MV-4-11 (cell line): Measurements from ENCODE around the gene NAT8.
"Not testable (repeated sequence)": the region's sequence is repeated elsewhere in the genome, so short reads cannot be mapped to it uniquely, and the experiment has no call there.

Experiments used
- DNase-seq: peaks from one replicate; lab custom pipeline; 2025; lab: John Stamatoyannopoulos, UW

The NAT8 gene, protein sequence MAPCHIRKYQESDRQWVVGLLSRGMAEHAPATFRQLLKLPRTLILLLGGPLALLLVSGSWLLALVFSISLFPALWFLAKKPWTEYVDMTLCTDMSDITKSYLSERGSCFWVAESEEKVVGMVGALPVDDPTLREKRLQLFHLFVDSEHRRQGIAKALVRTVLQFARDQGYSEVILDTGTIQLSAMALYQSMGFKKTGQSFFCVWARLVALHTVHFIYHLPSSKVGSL

DNA sequence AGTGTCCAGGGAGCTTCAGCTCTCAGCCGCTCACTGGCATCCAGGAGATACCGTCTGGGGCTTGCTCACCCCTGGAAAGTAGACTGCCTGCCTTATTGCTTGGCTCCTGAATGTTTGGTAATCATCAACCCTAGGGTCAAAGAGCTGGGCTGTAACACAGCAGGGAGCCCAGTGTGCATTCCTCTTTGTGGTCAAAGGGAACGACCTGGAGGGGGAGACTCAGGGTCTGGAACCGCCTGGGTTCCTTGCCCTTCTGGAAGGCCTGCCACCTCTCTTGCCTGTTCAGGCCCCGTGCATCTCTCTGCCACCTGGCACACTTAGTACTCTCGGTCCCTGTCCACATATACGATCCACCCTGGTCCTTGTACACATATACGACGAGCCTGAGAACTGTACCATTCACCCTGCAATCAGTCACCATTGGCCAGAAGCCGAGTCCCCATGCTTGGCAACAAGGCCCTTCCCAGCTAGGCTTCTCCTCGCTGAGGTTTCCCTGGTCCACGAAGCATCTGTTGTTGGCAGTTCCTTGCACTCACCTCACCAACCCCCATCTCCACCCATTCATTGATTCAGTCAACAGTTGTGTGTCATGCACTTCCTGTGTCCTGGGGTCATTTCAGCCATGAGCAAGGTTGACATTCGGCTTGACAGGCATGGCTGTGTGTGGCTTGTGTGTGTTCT is at the start of gene NAT8:
Gene NAT8, minus strand, starts transcription at position 85 of the 681 bp plus-strand sequence. CDS start 794 bp downstream, outside the sequence.
- no peak for DNase-seq

DNA sequence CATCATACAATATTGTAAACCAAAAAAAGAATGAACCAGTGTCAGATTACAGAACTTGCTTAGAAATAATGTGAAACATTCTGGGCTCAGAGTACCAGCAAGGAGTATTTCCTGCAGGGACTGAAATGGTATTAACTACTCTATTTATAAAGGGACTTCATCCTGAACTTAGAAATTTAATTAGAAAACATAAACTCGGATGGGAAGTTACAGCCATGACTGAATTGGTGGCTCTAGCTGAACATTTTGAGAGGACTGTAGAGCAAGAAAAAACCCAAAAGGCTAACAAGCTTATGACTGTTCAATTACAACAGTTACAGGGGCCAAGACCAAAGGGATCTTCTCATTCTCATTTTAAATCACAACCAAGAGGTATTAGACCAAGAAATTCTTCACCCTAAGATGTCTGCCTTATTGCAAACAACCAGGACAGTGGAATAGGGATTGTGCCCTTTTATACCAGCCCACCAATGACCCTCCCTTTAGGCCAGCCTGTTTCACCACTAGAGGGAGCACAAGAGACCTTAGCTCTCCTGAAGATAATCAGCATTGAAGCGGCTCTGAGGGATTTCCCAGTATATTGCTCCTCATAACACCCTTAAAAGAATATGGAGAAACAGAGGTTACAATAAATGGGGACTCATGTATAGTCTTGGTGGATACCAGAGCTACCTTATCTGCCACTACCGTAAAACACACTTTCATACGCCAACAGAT is 48.3 kb upstream of the NAT8 start:
- peak; percentile 31 for DNase-seq

DNA sequence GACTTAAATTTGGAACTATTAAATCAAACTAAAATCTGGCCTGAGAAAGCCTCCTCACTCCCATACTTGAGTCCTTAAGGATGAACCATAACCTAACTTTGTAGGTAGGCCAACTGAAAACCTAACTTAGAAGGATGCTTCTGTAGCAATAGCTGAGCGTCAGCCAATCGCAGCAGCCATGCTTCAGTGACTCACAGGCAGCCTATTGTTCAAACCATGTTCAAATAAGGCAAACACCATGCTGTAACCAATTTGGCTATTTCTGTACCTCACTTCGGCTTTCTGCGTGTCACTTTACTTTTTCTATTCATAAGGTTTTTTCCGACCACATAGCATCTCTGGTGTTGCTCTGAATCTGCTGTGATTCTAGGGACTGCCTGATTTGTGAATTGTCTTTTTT is 46.3 kb upstream of the NAT8 start:
- peak; percentile 29 for DNase-seq

DNA sequence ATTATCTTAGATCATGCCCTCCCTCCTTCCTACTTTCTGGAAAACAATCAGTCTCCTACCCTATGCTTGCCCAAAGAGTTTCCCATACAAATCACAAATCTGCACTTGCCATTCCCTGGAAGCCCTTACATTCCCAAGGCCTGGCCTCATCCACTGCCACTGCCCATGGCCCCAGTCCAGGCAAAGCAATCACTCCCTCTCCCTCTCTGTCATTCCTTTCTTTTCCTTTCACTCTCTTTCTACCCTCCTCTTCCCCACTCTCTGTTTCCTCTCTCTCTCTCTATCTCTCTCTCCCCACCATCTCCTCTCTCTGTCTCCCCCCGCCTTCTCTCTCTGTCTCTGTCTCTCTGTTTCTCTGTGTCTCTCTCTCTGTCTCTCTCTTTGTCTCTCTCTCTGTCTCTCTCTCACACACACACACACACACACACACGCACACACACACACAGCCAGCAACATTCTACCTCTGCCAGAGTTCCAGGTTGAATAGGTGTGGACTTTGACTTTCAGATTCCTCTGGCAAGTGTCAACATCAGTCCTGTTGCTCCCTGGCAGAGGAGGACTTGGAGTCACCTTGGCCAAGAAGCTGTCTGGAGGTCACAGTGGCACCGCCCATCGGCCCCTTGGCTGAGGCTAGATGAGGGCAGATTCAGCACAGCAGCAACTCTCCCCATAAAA is 43.7 kb upstream of the NAT8 start:
- DNase-seq, result no peak

DNA sequence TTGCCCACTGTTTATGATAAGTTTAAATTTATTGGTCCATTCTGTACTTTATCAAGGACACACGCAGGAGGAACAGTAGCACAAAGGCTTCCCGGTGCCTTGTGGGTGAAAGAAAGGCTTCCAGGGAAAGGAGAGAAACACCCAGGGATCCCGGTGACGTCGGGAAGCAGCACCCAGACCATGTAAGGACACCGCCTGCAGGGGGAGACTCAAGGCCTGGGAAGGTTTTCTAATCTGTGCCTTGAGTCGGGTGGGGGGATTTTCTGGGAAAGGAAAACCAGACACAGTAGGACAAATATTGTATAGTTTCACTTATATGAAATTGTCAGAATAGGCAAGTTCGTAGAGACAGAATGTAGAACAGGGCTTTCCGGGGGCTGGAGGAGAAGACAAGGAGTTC is 42.7 kb upstream of the NAT8 start:
- DNase-seq, result not testable (repeated sequence)

DNA sequence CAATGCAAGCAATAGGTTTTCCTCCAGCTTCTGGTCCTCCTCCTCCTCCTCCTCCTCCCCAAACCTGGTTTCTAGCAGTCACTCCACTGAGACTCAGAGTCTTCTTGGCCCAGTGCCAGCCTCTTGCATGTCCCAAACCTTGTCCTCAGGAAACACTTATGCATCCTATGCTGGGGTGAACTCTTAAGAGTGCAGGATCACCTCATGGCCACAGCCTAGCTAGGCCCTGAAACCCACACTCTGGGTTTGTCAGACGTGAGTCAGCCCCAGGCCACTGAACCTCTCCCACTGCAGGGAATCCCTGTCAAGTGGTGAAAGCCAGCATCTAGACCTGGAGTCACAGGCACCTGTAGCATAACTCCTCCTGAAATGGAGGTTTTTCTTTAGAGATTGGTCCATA is 42.1 kb upstream of the NAT8 start:
- DNase-seq, result not testable (repeated sequence)

DNA sequence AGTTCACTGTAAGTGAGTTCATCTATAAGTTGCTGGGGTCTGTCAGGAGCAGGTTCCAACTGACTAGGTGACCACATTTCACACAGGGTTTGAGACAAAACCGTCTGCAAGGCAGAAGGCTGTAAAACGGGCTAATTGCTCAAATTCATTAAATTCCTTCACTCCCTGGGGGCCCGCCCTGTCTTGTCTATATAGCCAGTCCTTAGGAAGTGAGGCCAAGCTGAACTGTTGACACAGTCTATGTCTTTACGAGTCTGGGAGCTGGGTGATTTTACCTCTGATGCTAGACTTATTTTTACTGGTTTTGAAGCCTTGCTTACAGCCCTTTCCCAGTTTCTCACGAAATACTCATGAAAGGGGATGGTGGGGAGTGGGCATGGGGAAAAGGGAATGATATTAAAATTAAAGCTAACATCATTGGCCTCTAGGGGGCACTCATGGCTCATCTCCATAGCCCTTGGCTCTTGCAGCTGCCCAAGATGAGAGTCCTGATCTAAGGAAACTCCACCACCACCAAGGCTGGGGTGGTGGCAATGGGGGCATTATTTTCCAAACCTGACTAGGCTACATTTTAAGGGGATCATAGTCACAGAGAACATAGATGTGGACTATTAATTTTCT is 37.8 kb upstream of the NAT8 start:
- DNase-seq, result peak; percentile 4

DNA sequence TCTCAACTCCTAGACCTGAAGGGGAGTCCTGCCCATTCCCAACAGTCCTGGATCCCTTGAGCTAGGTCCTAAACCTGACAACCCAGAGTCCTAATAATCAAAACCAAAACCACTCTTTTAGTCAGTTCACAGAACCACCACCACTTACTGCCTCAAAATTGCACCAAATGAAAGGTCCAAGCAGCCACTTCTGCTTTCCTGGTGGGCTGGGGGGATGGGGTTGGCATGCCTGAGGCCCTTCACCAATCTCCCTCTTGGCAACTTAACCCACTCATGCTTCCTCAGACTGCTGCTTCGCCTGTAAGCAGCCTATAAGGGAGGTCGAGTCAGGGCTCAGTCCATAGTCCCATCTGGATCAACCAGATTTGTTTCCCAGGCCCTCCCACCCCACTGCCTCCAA is 37.0 kb upstream of the NAT8 start:
- DNase-seq, result peak; percentile 57

DNA sequence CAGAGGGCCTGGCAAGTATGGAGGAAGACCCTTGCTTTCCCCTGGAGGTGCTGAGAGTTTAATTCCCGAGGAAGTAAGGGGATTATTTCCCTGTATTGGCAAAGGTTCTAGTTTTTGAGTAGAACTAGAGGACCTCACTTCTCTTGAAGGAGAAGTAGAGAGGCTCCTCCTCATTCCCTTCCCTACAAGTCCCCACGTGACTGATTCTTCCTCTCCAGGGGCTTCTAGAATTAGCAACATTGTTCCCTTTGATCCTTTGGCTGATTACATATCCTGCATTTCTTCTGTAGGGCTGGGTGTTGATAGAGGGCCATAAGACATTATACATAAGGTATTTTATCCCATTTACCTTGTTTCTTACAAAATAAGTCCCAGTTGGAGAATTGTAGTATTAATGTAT is 35.8 kb upstream of the NAT8 start:
- DNase-seq, result not testable (repeated sequence)

DNA sequence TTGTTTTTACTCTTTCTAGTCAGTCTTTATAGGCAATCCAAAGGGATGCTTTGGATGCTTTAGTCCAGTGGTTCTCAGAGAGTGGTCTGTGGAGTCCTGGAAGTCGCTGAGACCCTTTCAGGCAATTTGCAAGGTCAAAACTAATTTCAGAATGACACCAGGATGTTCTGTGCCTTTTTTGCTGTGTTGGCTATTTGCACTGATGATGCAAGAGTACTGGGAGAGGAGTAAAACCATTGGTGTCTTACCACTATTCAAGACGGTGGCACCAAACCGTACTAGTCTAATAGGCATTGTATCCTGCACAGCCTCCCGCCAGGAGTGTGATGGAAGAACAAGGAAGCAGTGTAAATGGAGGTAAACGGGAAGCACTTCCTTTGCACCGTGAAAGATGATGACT is 34.0 kb upstream of the NAT8 start:
- DNase-seq, result not testable (repeated sequence)

DNA sequence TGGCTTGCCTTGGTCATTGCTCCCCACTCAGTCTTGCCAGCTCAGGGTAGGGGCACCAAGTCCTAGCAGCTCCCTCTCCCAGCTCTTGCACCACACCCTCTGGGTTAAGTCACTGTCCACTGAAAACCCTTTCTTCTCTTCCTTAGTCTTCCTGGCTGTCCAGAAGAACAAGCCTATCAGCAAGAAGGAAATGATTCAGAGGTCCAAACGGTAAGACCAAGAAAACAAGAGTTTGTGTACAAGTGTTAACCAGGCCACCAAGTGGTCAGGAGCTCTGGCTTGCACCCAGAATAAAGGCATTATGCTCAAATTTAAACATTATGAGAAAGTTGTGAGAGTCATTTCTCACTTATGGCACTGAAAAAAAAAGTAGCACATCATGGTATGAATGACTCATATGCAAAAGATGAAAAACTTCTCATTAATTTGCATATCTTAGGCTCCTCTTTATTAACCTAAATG is 32.5 kb upstream of the NAT8 start:
- DNase-seq, result not testable (repeated sequence)

DNA sequence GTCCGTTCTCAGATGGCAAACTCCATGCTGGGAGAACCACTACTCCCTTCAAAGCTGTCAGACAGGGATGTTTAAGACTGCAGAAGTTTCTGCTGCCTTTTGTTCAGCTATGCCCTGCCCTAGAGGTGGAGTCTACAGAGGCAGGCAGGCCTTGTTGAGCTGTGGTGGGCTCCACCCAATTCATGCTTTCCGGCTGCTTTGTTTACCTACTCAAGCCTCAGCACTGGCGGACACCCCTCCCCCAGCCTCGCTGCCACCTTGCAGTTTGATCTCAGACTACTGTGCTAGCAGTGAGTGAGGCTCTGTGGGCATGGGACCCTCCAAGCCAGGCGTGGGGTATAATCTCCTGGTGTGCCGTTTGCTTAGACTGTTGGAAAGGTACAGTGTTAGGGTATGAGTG is 27.8 kb upstream of the NAT8 start:
- not testable (repeated sequence) for DNase-seq

DNA sequence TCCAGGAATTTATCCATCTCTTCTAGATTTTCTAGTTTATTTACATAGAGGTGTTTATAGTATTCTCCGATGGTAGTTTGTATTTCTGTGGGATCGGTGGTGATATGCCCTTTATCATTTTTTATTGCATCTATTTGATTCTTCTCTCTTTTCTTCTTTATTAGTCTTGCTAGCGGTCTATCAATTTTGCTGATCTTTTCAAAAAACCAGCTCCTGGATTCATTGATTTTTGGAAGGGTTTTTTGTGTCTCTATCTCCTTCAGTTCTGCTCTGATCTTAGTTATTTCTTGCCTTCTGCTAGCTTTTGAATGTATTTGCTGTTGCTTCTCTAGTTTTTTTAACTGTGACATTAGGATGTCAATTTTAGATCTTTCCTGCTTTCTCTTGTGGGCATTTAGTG is 25.0 kb upstream of the NAT8 start:
- not testable (repeated sequence) for DNase-seq

DNA sequence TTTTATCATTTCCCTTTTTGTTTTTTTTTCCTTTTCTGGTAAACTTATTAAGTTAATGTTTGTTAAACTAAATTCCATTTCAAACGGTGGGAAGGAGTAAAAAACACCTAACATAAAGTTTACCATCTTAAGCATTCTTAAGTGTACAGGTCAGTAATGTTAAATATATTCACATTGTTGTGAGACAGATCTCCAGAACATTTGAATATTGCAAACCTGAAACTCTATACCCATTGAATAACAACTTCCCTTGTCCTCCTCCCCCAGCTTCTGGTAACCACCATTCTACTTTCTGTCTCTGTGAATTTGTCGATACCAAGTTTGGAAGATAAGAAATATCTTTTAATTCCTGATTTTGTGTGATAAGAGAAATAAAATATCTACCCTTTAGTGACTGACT is 12.0 kb upstream of the NAT8 start:
- no peak for DNase-seq

DNA sequence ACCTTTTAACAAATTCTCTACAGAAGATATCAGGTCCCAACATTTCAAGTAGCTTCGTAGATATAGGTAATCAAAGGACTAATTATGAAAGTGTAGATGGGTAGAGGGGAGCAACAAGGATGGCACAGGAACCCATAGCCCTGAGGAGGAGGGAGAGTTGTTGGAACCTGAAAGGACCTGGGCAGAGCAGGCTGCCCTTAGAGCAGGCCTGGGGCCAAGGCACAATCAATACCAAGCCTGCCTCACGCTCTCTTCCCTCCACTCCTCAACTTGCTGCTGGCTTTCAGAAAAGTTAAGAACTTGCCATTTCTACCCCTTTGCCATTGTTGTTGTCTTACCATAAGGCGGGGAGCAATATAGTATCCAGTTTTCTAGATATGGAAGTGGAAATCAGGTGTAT is 10.1 kb upstream of the NAT8 start:
- no peak for DNase-seq

DNA sequence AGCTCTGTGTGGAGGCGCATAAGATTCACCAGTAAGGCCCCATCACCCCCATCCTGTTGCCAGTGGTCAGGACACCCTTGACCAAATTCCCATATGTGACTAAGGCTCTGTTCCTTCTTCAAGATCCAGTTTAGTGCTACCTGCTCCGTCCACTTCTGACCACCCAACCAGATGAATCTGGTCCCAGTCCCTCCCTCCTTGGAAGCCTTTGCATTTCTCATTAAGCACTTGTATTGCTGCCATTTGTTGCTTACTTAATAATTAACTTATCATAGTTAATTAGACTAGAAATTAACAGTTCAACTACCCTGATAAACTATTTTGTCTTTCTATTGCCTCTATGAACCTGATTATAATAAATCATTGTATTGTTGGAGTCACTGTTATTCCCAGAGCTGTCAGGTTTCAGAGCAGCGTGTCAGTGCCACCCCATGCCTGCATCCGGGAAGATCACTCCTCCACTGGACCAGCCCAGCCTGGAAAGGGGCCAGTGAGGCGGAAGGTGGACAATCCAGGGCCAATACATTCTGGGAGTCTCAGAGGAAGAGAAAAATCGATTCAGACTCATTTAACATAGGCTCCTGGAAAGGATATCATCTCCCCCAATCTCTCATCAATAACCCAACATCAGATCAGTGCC is 9.5 kb upstream of the NAT8 start:
- DNase-seq, result no peak

DNA sequence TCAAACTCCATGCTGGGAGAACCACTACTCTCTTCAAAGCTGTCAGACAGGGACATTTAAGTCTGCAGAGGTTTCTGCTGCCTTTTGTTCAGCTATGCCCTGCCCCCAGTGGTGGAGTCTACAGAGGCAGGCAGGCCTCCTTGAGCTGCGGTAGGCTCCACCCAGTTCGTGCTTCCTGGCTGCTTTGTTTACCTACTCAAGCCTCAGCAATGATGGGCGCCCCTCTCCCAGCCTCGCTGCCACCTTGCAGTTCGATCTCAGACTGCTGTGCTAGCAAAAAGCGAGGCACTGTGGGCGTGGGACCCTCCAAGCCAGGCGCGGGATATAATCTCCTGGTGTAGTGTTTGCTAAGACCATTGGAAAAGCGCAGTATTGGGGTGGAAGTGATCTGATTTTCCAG is 5.5 kb upstream of the NAT8 start:
- DNase-seq, result not testable (repeated sequence)

DNA sequence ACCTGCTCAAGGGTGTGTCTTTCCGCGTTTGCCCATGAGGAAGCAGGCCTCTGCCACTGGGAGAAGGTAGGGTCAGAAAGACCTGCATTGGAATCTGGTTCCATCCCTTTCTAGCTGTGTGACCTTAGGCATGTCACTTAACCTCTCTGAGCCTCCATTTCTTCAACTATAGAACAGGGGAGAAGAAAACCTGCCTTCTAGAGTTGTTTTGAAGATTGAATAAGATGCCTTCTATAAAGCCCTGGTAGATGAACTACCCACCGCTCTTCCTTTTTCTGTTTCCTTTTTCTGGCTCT is 507 bp downstream of the NAT8 start:
- no peak for DNase-seq

DNA sequence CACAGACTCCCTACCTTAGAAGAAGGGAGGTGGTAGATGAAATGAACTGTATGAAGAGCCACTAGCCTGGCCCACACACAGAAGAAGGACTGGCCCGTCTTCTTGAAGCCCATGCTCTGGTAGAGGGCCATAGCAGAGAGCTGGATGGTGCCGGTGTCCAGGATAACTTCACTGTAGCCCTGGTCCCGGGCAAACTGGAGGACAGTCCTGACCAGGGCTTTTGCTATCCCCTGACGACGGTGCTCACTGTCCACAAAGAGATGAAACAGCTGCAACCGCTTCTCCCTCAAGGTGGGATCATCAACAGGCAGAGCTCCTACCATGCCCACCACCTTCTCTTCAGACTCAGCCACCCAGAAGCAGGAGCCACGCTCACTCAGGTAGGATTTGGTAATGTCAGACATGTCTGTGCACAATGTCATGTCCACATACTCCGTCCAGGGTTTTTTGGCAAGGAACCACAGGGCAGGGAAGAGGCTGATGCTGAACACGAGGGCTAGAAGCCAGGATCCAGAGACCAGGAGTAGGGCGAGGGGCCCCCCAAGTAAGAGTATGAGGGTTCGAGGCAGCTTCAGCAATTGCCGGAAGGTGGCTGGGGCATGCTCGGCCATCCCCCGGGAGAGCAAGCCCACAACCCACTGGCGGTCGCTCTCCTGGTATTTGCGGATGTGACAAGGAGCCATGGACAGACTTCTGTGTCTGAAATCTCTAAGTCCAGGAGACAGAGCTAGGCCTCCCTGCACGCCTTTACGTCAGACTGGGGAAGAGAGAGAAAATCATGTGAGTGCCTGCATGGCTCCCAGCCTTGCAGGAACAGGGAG is 1.1 kb downstream of the NAT8 start:
- no peak for DNase-seq

DNA sequence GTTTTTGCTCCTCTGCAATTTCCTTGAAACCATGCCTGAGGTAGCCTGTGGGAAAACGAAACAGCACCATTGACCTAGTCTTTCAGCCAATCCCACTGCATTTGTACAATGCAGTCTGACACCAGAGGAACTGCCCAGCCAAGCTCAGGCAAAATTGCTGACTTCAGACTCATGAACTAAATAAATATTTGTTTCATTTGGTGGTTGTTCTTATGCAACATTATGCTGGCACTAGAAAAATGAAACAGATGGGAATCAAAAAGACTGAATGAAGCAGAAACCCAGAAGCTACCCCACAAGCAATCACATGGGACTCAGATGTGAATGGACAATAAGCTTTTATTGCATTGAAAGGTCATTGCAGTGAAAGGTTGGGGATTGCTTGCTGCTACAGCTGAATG is 1.7 kb downstream of the NAT8 start:
- DNase-seq, result no peak

DNA sequence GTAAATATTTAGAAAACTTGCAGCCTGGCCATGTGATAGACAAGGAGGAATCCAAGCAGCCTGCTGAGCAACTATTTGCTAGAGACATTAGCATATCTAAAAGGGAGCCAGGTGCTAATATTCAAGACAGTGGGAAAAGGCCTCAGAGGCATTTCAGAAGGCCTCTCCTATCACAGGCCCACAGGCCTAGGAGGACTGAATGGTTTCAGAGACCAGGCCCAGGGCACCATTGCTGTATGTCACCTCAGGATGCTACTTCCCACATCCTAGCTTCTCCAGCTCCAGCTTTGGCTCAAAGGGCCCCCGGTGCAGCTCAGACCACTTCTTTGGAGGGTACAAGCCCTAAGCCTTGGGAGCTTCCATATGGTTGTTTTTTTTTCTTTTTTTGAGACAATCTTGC is 3.8 kb downstream of the NAT8 start:
- DNase-seq, result no peak
